HPDE6-E6E7 (cell line): ENCODE results near the gene LEKR1.
"Not testable (repeated sequence)": the region's sequence is repeated elsewhere in the genome, so short reads cannot be mapped to it uniquely, and the experiment has no call there.

ENCODE experiments used
- DNase-seq: peaks from one replicate; pipeline ENCODE4 v3.0.0; 2011; ENCODE audit warnings: missing footprints; ENCODE audit errors: extremely low spot score

The LEKR1 gene

DNA sequence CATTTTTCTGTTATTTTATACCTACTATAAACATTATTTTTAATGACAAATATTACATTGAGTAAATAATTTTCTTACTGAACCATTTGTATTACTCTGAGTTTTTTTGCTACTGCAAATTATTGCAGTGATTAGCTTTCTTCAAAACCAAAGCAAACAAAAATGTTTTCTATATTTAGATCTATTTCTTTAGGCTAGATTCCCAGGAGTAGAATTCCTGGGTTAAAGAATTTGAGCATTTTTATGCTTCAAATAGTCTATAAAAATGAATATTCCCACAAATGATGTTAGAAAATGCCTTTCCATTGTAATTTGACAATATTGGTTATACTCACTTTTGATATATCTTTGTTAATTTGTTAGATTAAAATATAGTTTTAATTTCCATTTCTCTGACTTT, 76.8 kb downstream of the LEKR1 start:
- no peak for DNase-seq

GRCh38 chr3:156906275-156906674, 80.1 kb downstream of the LEKR1 start:
- DNase-seq, result no peak

- DNase-seq, result no peak
Measured at GRCh38 chr3:156908398-156908797, 82.2 kb downstream of the LEKR1 start.

- DNase-seq, result no peak
Measured at GRCh38 chr3:156910022-156910421, 83.9 kb downstream of the LEKR1 start.

DNA sequence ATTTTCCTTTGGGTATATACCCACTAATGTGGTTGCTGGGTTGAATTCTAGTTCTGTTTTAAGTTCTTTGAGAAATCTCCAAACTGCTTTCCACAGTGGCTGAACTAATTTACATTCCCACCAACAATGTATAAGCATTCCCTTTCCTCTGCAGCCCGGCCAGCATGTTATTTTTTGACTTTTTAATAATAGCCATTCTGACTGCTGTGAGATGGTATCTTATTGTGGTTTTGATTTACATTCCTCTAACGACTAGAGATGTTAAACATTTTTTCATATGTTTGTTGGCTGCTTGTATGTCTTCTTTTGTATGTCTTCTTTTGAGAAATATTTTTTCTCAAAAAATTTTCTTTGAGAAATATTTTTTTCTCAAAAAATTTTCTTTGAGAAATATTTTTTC, 84.7 kb downstream of the LEKR1 start:
- DNase-seq, result not testable (repeated sequence)

- DNase-seq, result not testable (repeated sequence)
Measured at GRCh38 chr3:156914300-156914699, 88.1 kb downstream of the LEKR1 start.

DNA sequence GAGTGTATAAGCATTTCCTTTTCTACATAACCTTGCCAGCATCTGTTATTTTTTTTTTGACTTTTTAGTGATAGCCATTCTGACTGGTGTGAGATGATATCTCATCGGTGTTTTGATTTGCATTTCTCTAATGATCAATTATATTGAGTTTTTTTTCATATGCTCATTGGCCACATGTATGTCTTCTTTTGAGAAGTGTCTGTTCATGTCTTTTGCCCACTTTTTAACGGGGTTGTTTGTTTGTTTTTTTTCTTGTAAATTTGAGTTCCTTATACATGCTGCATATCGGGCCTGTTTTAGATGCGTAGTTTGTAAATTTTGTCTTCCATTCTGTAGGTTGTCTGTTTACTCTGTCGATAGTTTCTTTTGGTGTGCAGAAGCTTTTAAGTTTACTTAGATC, 89.2 kb downstream of the LEKR1 start:
- DNase-seq, result no peak

DNA sequence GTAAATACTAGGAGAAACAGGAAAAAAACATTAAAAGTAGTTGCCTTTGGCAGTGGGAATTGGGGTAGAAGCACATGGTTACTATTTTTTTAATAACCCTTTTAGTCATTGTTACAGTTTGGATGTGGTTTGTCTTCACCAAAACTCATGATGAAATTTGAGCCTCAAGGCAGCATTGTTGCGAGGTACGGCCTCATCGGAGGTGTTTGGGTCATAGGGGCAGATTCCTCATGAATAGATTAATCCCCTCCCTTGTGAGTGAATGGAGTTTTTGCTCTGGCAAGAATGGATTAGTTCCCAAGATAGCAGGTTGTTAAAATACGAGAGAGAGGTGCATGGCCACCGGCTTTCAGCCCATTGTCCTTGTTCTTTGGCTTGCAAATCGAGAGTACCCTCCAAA, 92.6 kb downstream of the LEKR1 start:
- DNase-seq, result no peak

GRCh38 chr3:156919818-156920217, 93.7 kb downstream of the LEKR1 start:
- DNase-seq, result no peak

DNA sequence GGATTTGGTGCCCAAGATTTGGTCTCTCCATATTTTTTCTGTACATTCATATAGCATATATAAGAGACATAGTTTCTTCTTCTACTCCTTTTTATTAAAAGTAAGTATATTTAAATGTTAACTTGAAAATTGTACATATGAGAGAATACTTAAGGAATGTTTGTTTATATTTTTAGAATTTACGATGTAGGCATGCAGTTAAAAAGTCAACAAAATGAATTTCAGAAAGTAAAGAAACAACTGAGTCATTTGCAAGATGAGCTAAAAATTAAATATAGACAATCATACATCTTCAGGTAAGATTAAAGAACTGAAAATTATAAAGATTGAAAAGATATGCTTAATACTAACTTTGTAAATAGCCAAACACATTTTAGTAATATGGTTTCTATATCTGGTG, 94.2 kb downstream of the LEKR1 start:
- DNase-seq, result no peak

- DNase-seq, result no peak
Measured at GRCh38 chr3:156923349-156923748, 97.2 kb downstream of the LEKR1 start.

GRCh38 chr3:156938724-156939123, 112.6 kb downstream of the LEKR1 start:
- no peak for DNase-seq

- no peak for DNase-seq
Measured at GRCh38 chr3:156939315-156939714, 113.2 kb downstream of the LEKR1 start.

DNA sequence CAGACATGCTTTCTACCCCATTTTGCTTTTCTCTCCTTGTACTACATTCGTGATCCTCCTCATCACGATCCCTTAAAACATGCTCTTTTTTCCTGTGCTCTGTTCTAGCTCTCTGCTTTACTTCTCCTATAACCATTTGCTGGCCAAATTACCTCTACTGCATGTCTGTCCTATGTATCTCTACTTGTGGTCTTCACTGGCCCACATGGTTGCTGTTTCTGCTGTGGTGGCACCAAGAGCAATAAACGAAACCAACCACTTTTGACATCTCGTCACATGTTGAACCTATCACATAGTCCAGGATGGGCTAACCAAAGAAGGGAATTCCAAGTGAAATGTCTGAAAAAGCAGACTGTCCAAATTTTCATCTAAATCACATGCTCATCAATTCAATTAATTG, 115.2 kb downstream of the LEKR1 start:
- DNase-seq, result no peak

GRCh38 chr3:156948402-156949210, 122.5 kb downstream of the LEKR1 start:
- DNase-seq, result no peak

DNA sequence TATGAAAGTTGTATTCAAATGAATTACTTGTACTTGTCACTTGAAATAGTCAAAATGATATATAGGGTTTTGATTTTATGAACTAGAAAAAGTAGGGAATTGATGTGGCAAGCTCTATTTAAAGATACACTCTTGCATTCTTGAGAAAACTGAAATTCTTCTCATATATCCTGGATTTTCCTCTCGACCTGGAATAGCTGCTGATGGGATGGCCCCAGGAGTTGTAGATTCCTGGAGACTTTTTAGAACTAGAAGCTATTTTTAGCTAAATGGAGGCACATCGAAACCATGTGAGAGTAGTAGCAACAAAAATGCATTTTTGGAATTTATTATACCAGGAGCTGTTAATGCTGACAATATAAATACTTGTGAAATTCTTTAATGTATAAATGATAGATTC, 125.9 kb downstream of the LEKR1 start:
- no peak for DNase-seq

DNA sequence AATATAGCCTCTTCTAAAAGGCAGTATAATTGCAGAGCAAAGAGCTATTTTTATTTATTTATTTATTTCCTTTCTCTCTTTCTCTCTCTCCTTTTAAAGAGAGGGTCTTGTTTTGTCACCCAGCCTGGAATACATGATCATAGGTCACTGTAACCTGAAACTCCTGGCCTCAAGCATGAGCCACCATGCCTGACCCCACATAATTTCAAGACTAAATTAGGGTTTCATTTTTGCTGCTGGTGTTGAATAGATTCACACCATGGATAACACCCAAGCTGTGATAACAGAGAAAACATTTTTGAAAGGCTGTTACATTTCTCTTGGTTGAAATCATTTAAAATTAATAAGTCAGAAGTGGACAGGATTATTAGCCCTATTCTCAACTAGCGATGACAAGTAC, 131.6 kb downstream of the LEKR1 start:
- DNase-seq, result no peak

GRCh38 chr3:156963096-156963495, 136.9 kb downstream of the LEKR1 start:
- no peak for DNase-seq

DNA sequence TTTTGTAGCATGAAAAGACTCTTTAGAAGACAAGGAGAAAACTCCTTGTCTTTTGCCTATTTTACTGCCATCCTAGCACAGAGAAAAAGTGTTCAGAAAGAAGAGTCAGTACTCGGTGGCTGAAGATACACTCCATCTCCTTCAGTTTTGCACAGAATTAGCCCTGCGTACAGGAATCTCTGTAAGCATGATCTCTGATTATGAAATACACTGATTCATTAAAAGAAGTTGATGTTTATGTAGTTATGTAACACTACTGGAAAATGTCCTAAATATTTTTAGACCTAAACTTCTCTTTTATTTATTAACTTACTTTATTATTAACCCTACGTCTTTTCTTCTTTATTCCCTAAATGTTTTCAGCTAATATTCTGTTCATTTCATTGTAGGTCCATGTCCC, 138.4 kb downstream of the LEKR1 start:
- no peak for DNase-seq

- not testable (repeated sequence) for DNase-seq
Measured at GRCh38 chr3:156966349-156966748, 140.2 kb downstream of the LEKR1 start.

DNA sequence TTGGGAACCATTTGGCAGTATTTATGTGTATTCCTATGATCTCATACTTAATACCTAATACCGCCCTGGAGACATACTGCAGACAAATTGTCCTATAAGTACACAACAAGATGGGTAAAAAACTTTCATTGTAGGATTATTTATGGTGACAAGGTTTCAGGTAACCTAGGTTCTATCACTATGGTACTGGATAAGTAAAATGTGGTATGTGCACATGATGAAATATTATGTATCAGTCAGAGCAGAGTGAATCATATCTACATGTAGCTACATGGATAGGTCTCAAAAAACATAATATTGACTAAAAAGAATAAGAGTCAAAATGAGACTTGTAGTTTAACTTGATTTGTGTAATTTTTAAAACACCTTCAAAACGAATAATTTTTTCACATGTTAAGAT, 147.8 kb downstream of the LEKR1 start:
- DNase-seq, result peak; percentile 6

DNA sequence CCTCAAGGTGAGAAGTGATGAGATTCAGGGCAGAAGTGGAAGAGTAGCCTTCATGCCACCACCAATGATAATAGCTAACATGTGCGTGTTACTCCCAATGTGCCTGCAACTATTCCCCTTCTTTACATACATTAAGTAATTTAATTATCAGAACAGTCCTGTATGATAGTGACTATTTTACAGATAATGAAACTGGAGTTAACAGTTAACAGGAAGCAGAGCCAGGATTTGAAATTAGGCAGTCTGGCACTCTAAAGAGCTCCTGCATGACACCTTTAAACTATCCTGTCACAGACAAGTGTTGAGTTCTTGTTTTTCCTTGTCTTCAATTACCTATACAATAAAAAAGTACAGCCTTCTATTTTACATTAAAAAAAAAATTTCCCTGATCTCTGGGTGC, 148.8 kb downstream of the LEKR1 start:
- DNase-seq, result no peak

GRCh38 chr3:156975721-156976120, 149.6 kb downstream of the LEKR1 start:
- no peak for DNase-seq

DNA sequence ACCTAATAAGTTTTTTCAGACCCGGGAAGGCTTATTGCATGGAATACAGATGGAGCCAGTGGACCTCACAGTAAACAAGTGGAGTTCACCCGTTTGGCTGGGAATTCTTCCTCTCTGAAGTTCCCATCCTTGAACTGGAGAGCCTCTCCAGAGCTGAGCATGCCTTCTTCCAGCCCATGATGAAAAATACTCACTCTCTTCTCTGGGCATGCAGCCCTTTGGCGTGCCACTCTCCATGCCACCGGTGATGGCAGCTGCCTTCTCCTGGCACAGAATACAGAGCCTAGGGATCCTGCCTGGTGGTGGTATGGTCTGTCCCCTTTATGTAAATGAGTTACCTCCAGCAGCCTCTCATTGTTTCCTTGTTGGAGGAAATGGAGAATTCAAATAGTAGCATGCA, 150.8 kb downstream of the LEKR1 start:
- no peak for DNase-seq
